Neutrophil (primary cell): ENCODE data around the gene CPB1.

Source experiments
- H3K27ac ChIP-seq: fragments of 200-600 bp; sonication (generic); 2 replicates; pipeline ENCODE4 v1.5.1; 2016; ENCODE audit warnings: mild to moderate bottlenecking, moderate library complexity
- H3K27me3 ChIP-seq: fragments of 200-600 bp; sonication (generic); 2 replicates; pipeline ENCODE4 v1.6.0; 2016; ENCODE audit warnings: mild to moderate bottlenecking
- H3K36me3 ChIP-seq: fragments of 200-600 bp; sonication (generic); 2 replicates; pipeline ENCODE4 v1.5.1; 2017
- H3K4me1 ChIP-seq, 2 experiments: fragments of 200-600 bp in 1 of 2; sonication (generic) in 1 of 2; 1 replicate in 1 of 2; 2 replicates in 1 of 2; pipeline versions ENCODE4 v1.5.1 to v1.6.1; 2013 to 2016; ENCODE audit warnings: low read depth in 1 of 2, low read length in 1 of 2, mild to moderate bottlenecking in 1 of 2, moderate library complexity in 1 of 2; ENCODE audit not compliant: control insufficient read depth in 1 of 2, insufficient read depth in 1 of 2
- H3K4me3 ChIP-seq, 2 experiments: fragments of 200-600 bp in 1 of 2; sonication (generic) in 1 of 2; 1 replicate in 1 of 2; 2 replicates in 1 of 2; pipeline ENCODE4 v1.5.1; 2013 to 2016; ENCODE audit warnings: low read depth in 1 of 2, low read length in 1 of 2, mild to moderate bottlenecking in 1 of 2, moderate library complexity in 1 of 2
- H3K9me3 ChIP-seq: fragments of 200-600 bp; sonication (generic); 2 replicates; pipeline ENCODE4 v1.5.1; 2016
- CTCF ChIP-seq: fragments of 200-600 bp; sonication (generic); IDR thresholded peaks from 2 replicates; pipeline ENCODE4 v1.5.1; 2016; ENCODE audit warnings: antibody characterized with exemption

The CPB1 gene

GRCh38 chr3:148833223-148833622 lies 5.6 kb downstream of the CPB1 start:
- no peaks in the 10 kb centered on the region for H3K27me3 ChIP-seq
- H3K4me1 ChIP-seq, result peaks cover 3 to 10% of the 10 kb centered on the region in 2 experiments
- no peaks in the 10 kb centered on the region for H3K9me3 ChIP-seq
- H3K4me3 ChIP-seq, result no peak overlapping the region
- H3K27ac ChIP-seq, result no peak overlapping the region
- no peaks in the 10 kb centered on the region for H3K36me3 ChIP-seq
- no peak for TF ChIP-seq CTCF

DNA sequence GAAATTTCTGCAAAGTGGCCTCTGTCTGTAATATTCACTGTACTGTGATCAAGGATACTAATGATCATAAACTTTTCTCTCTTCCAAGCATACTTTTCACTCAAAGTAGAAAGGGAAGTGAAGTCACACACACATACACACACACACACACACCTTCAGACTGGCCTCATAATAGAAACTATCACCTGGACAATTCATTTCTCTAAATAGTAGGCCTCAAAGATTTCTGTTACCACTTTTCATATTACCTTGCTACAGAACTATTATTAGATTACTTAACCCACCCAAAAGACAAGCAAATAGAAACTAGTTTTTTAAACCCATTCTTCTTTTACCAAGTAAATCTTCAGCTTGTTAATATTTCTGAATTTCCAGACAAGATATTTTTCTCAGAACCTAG lies 12.2 kb downstream of the CPB1 start:
- no peaks in the 10 kb centered on the region for H3K9me3 ChIP-seq
- H3K27ac ChIP-seq, result no peak overlapping the region
- H3K4me1 ChIP-seq, result no peaks in the 10 kb centered on the region
- H3K36me3 ChIP-seq, result no peaks in the 10 kb centered on the region
- TF ChIP-seq CTCF, result no peak
- H3K27me3 ChIP-seq, result no peaks in the 10 kb centered on the region
- H3K4me3 ChIP-seq, result no peak overlapping the region

GRCh38 chr3:148840451-148840850 lies 12.8 kb downstream of the CPB1 start:
- no peak for TF ChIP-seq CTCF
- Histone ChIP-seq H3K27ac (no peak overlapping the region), H3K4me1 (no peaks in the 10 kb centered on the region), H3K9me3 (no peaks in the 10 kb centered on the region), H3K27me3 (no peaks in the 10 kb centered on the region), H3K4me3 (no peak overlapping the region), H3K36me3 (no peaks in the 10 kb centered on the region)

DNA sequence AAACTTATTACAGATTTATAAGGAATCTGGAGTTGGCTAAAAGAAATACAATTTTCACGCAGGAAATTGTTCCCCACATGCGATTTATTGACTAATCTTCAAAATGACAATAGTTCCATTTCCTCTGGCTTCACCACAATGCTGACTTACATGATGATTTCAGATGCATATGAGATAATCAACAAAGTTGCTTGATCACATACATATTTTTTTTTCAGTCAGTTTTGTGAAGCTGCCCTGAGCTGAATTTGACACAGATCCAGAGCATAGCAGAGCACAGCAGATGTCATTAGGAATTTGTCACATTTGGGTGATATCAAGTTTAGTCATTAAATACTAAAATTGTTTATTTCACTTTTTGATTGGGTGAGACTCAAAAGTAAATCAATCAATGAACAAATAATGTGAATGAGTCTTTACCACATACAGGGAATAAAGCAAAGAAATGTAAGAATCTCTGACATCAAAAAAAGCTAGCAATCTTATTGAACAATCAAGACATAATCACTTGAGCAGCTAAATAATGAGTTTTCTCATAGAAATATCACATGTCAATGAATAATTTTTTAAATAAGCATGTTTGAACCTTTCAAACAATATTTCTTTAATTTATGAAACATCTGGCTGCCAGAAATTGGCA lies 18.3 kb downstream of the CPB1 start:
- TF ChIP-seq CTCF, result no peak
- H3K9me3 ChIP-seq, result no peaks in the 10 kb centered on the region
- no peaks in the 10 kb centered on the region for H3K27me3 ChIP-seq
- H3K27ac ChIP-seq, result no peak overlapping the region
- peaks cover 0 to 6% of the 10 kb centered on the region in 2 experiments for H3K4me1 ChIP-seq
- no peak overlapping the region for H3K4me3 ChIP-seq
- no peaks in the 10 kb centered on the region for H3K36me3 ChIP-seq

- peaks cover 0 to 6% of the 10 kb centered on the region in 2 experiments for H3K4me1 ChIP-seq
- no peak for TF ChIP-seq CTCF
These were observed 19.7 kb downstream of the CPB1 start for GRCh38 chr3:148847351-148847750.

DNA sequence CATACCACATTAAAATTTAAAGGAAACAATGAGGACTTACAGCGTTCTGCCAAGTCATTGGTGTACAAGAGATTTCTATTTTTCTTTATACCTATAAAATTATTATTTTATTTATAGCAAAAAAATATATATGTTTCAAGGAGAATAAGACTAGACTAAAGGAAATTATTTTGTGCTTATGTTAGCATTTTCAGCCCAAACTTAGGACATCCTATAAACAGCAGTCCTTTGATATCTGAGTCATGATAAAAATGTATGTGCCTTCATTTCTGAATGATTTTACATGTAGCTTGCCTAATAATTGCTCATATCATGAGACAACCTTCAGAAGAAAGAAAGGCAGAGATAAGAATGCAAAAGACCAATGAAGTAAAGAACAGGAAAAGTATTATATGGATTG lies 20.8 kb downstream of the CPB1 start:
- TF ChIP-seq CTCF, result no peak
- Histone ChIP-seq H3K4me3 (no peak overlapping the region), H3K4me1 (peaks cover 0 to 6% of the 10 kb centered on the region in 2 experiments), H3K36me3 (no peaks in the 10 kb centered on the region), H3K27ac (no peak overlapping the region), H3K9me3 (no peaks in the 10 kb centered on the region), H3K27me3 (no peaks in the 10 kb centered on the region)

More at GRCh38 chr3:148847351-148847750, 19.7 kb downstream of the CPB1 start:
- H3K4me3 ChIP-seq, result no peak overlapping the region
- no peak overlapping the region for H3K27ac ChIP-seq
- no peaks in the 10 kb centered on the region for H3K27me3 ChIP-seq
- no peaks in the 10 kb centered on the region for H3K9me3 ChIP-seq
- H3K36me3 ChIP-seq, result no peaks in the 10 kb centered on the region
